Fibroblast of skin of left biceps (primary cell): ENCODE measurements around the gene CHST15.

Source experiments
- DNase-seq, 2 experiments: peaks; one replicate each; pipeline ENCODE4 v3.0.0-alpha.2; 2013; ENCODE audit warnings: low read depth in 2 of 2

The CHST15 gene

GRCh38 chr10:123998197-123999141 lies 94.9 kb downstream of the CHST15 start:
- no peak for DNase-seq

GRCh38 chr10:123997486-123998196 lies 95.8 kb downstream of the CHST15 start:
- peak; percentile 91 to 92 for DNase-seq

- DNase-seq, result no peak
Measured at GRCh38 chr10:123997013-123997412, 96.4 kb downstream of the CHST15 start.

- no peak for DNase-seq
Measured at GRCh38 chr10:123996302-123996701, 97.1 kb downstream of the CHST15 start.

- peak; percentile 39 to 48 for DNase-seq
Measured at GRCh38 chr10:123995461-123996131, 97.8 kb downstream of the CHST15 start.

- DNase-seq, result no peak
Measured at GRCh38 chr10:123995082-123995460, 98.3 kb downstream of the CHST15 start.

- peak; percentile 50 to 57 for DNase-seq
Measured at GRCh38 chr10:123994417-123995081, 98.8 kb downstream of the CHST15 start.

- DNase-seq, result no peak
Measured at GRCh38 chr10:123993534-123994416, 99.6 kb downstream of the CHST15 start.

GRCh38 chr10:123991611-123992570 lies 101.5 kb downstream of the CHST15 start:
- DNase-seq, result no peak

- no peak for DNase-seq
Measured at GRCh38 chr10:123990889-123991288, 102.5 kb downstream of the CHST15 start.

- DNase-seq, result no peak
Measured at GRCh38 chr10:123988694-123989093, 104.7 kb downstream of the CHST15 start.

- DNase-seq, result no peak
Measured at GRCh38 chr10:123986736-123987135, 106.7 kb downstream of the CHST15 start.

GRCh38 chr10:123974406-123974805 lies 119.0 kb downstream of the CHST15 start:
- no peak for DNase-seq

GRCh38 chr10:123972481-123973401 lies 120.7 kb downstream of the CHST15 start:
- DNase-seq, result no peak

GRCh38 chr10:123970927-123971286 lies 122.5 kb downstream of the CHST15 start:
- no peak for DNase-seq

- no peak for DNase-seq
Measured at GRCh38 chr10:123970207-123970926, 123.0 kb downstream of the CHST15 start.

- DNase-seq, result peak in 1 of 2 experiments; percentile 11
Measured at GRCh38 chr10:123967626-123968243, 125.7 kb downstream of the CHST15 start.
